Left ventricle myocardium inferior (tissue), 1 donor: ENCODE measurements around the gene PLXDC2. TPM values are rescaled to one million over a fixed set of nuclear protein-coding genes. Genes with fewer than 3 reads are reported as not detected.

Experiments
- DNase-seq: peaks from one replicate; pipeline ENCODE4 v3.0.0-alpha.2; 2020
- H3K27ac ChIP-seq: fragments of 200-600 bp; replicated peaks from 2 replicates; pipeline ENCODE4 v1.8.0; 2021
- H3K27me3 ChIP-seq: fragments of 200-600 bp; 2 replicates; pipeline ENCODE4 v1.8.0; 2021; ENCODE audit warnings: low read depth
- H3K36me3 ChIP-seq: fragments of 200-600 bp; 2 replicates; pipeline ENCODE4 v1.8.0; 2021
- H3K4me1 ChIP-seq: fragments of 200-600 bp; 2 replicates; pipeline ENCODE4 v1.8.0; 2021
- H3K4me3 ChIP-seq: fragments of 200-600 bp; 2 replicates; pipeline ENCODE4 v1.8.0; 2021; ENCODE audit warnings: mild to moderate bottlenecking, moderate library complexity
- H3K9me3 ChIP-seq: fragments of 200-600 bp; replicated peaks from 2 replicates; pipeline ENCODE4 v1.8.0; 2021
- CTCF ChIP-seq: fragments of 200-600 bp; IDR thresholded peaks from 2 replicates; pipeline ENCODE4 v1.8.0; 2021; ENCODE audit warnings: antibody characterized with exemption, mild to moderate bottlenecking, borderline replicate concordance
- intact Hi-C: fragments of 100-400 bp; cut with micrococcal nuclease; formaldehyde crosslinking; loops from one replicate; pipeline ENCODE4 v1.11.0; 2022
- total RNA-seq: library from RNA; stranded (reverse); fragmentation: NEBNext Ultra II Directional; extraction: Animal tissue kit (Norgen Biotek cat#: 25700); gene quantifications from one replicate; pipeline ENCODE4 v1.2.1, GENCODE V29; 2021
- donor health status: DM: no; HTN: yes; CAD: no; lungs with severe emphysema.

PLXDC2 gene
- total RNA-seq, 1 donor from 2014 or later: 16.6 TPM

GRCh38 chr10:19778996-19779395 is 37.2 kb upstream of the PLXDC2 start:
- Histone ChIP-seq H3K4me3 (no peak overlapping the region), H3K27me3 (no peaks in the 10 kb centered on the region), H3K4me1 (no peaks in the 10 kb centered on the region), H3K9me3 (no peaks in the 10 kb centered on the region), H3K36me3 (no peaks in the 10 kb centered on the region), H3K27ac (no peak overlapping the region)
- no peak for TF ChIP-seq CTCF
- DNase-seq: no peak
- intact Hi-C loops: no loop called here

- no peaks in the 10 kb centered on the region for H3K9me3 ChIP-seq
- intact Hi-C loops: no loop called here
- no peak overlapping the region for H3K4me3 ChIP-seq
- no peaks in the 10 kb centered on the region for H3K36me3 ChIP-seq
- no peak for TF ChIP-seq CTCF
- no peak overlapping the region for H3K27ac ChIP-seq
- DNase-seq: no peak
- no peaks in the 10 kb centered on the region for H3K27me3 ChIP-seq
- no peaks in the 10 kb centered on the region for H3K4me1 ChIP-seq
These were observed 33.7 kb upstream of the PLXDC2 start for GRCh38 chr10:19782430-19783089.

GRCh38 chr10:19783721-19784120 is 32.5 kb upstream of the PLXDC2 start:
- no peaks in the 10 kb centered on the region for H3K9me3 ChIP-seq
- H3K4me3 ChIP-seq: no peak overlapping the region
- no peak for TF ChIP-seq CTCF
- no peaks in the 10 kb centered on the region for H3K4me1 ChIP-seq
- H3K36me3 ChIP-seq: no peaks in the 10 kb centered on the region
- H3K27ac ChIP-seq: no peak overlapping the region
- DNase-seq: no peak
- intact Hi-C loops: no loop called here
- H3K27me3 ChIP-seq: no peaks in the 10 kb centered on the region

- H3K9me3 ChIP-seq: no peaks in the 10 kb centered on the region
- no peaks in the 10 kb centered on the region for H3K27me3 ChIP-seq
- no peaks in the 10 kb centered on the region for H3K36me3 ChIP-seq
- no peaks in the 10 kb centered on the region for H3K4me1 ChIP-seq
- intact Hi-C loops: no loop called here
- no peak overlapping the region for H3K4me3 ChIP-seq
- TF ChIP-seq CTCF: no peak
- no peak overlapping the region for H3K27ac ChIP-seq
- DNase-seq: no peak
These were observed 30.9 kb upstream of the PLXDC2 start for GRCh38 chr10:19785366-19785765.

GRCh38 chr10:19788075-19788686 is 28.1 kb upstream of the PLXDC2 start:
- Histone ChIP-seq H3K4me1 (no peaks in the 10 kb centered on the region), H3K4me3 (no peak overlapping the region), H3K27me3 (no peaks in the 10 kb centered on the region), H3K27ac (no peak overlapping the region), H3K36me3 (no peaks in the 10 kb centered on the region), H3K9me3 (no peaks in the 10 kb centered on the region)
- no peak for DNase-seq
- intact Hi-C loops: no loop called here
- peak; percentile 85 for TF ChIP-seq CTCF
